HEK293T (cell line): ENCODE measurements around the gene ACSL5.

ENCODE experiments used
- ARNT ChIP-seq: fragments of 450-650 bp; IDR thresholded peaks from 2 replicates; pipeline ENCODE4 v1.6.1; 2017; ENCODE audit warnings: mild to moderate bottlenecking
- BHLHE40 ChIP-seq: fragments of 450-650 bp; IDR thresholded peaks from 2 replicates; pipeline ENCODE4 v1.6.1; 2016; ENCODE audit warnings: mild to moderate bottlenecking, moderate library complexity, borderline replicate concordance
- ELF4 ChIP-seq: fragments of 450-650 bp; IDR thresholded peaks from 2 replicates; pipeline ENCODE4 v1.6.1; 2017; ENCODE audit warnings: antibody characterized with exemption
- FOXA1 ChIP-seq: fragments of 450-650 bp; IDR thresholded peaks from 2 replicates; pipeline ENCODE4 v1.6.1; 2016; ENCODE audit warnings: mild to moderate bottlenecking
- FOXM1 ChIP-seq: fragments of 450-650 bp; IDR thresholded peaks from 2 replicates; pipeline ENCODE4 v1.6.1; 2017; ENCODE audit warnings: mild to moderate bottlenecking, borderline replicate concordance
- NFRKB ChIP-seq: fragments of 450-650 bp; IDR thresholded peaks from 2 replicates; pipeline ENCODE4 v1.6.1; 2016; ENCODE audit warnings: mild to moderate bottlenecking, moderate library complexity
- SP1 ChIP-seq: fragments of 450-650 bp; IDR thresholded peaks from 2 replicates; pipeline ENCODE4 v1.6.1; 2017
- SUZ12 ChIP-seq: fragments of 450-650 bp; IDR thresholded peaks from 2 replicates; pipeline ENCODE4 v1.6.1; 2016; ENCODE audit warnings: mild to moderate bottlenecking

GRCh38 chr10:112330607-112331160, 43.2 kb upstream of the ACSL5 start:
- TF ChIP-seq ARNT (no peak), FOXM1 (no peak), BHLHE40 (no peak), NFRKB (no peak), FOXA1 (no peak), SUZ12 (no peak), SP1 (no peak), ELF4 (no peak)
